Caco-2 (cell line): ENCODE measurements around the gene SLC41A1. TPM values are rescaled to one million over a fixed set of nuclear protein-coding genes. Genes with fewer than 3 reads are reported as not detected.
"Not testable (repeated sequence)": the region's sequence is repeated elsewhere in the genome, so short reads cannot be mapped to it uniquely, and the experiment has no call there.

Experiments used
- BruUV-seq: library from RNA; stranded (reverse); fragments of 400-500 nt; replicated peaks from 2 replicates; lab custom pipeline; 2021; lab: Mats Ljungman, UMichigan
- CTCF ChIA-PET: fragments of 300-600 bp; sonication (Branson Sonifier 250); formaldehyde crosslinking; loops from one replicate; lab custom pipeline; 2022; ENCODE audit warnings: antibody characterized with exemption; lab: Charles Lee
- POLR2A ChIA-PET: fragments of 300-600 bp; sonication (Branson Sonifier 250); formaldehyde crosslinking; loops from one replicate; lab custom pipeline; 2022; ENCODE audit warnings: antibody characterized with exemption; lab: Charles Lee
- DNase-seq, 2 experiments: peaks; one replicate each; pipeline versions ENCODE4 v3.0.0 to v3.0.0-alpha.2; 2020 to 2022
- H3K27me3 ChIP-seq: replicated peaks from 2 replicates; pipeline ENCODE4 v1.6.0; 2011; ENCODE audit warnings: low read length; ENCODE audit not compliant: control insufficient read depth, insufficient read depth
- H3K36me3 ChIP-seq: 2 replicates; pipeline ENCODE4 v1.5.1; 2011; ENCODE audit warnings: low read length; ENCODE audit not compliant: control insufficient read depth, insufficient read depth
- H3K4me1 ChIP-seq: fragments of 250-450 bp; sonication (Bioruptor Pico); 2 replicates; pipeline ENCODE4 v1.5.1; 2020; ENCODE audit warnings: mild to moderate bottlenecking
- H3K4me3 ChIP-seq: 2 replicates; pipeline ENCODE4 v1.5.1; 2011; ENCODE audit warnings: low read depth, mild to moderate bottlenecking, control low read depth, low read length
- H3K9me3 ChIP-seq: fragments of 250-450 bp; sonication (Bioruptor Pico); 2 replicates; pipeline ENCODE4 v1.5.1; 2020; ENCODE audit warnings: mild to moderate bottlenecking, moderate library complexity
- H3K27ac Mint-ChIP-seq: one replicate; pipeline ENCODE4 v1.8.0; 2022; ENCODE audit warnings: mixed read lengths; ENCODE audit not compliant: unreplicated experiment
- H3K27me3 Mint-ChIP-seq: one replicate; pipeline ENCODE4 v1.8.0; 2022; ENCODE audit warnings: mixed read lengths; ENCODE audit not compliant: insufficient read depth, unreplicated experiment
- H3K36me3 Mint-ChIP-seq: one replicate; pipeline ENCODE4 v1.8.0; 2022; ENCODE audit warnings: mild to moderate bottlenecking, mixed read lengths; ENCODE audit not compliant: insufficient read depth, unreplicated experiment
- H3K4me1 Mint-ChIP-seq: one replicate; pipeline ENCODE4 v1.8.0; 2022; ENCODE audit warnings: low read depth, mixed read lengths; ENCODE audit not compliant: unreplicated experiment
- H3K4me3 Mint-ChIP-seq: one replicate; pipeline ENCODE4 v1.8.0; 2022; ENCODE audit warnings: mild to moderate bottlenecking, moderate library complexity, mixed read lengths; ENCODE audit not compliant: unreplicated experiment
- H3K9me3 Mint-ChIP-seq: one replicate; pipeline ENCODE4 v1.8.0; 2022; ENCODE audit warnings: mixed read lengths; ENCODE audit not compliant: unreplicated experiment
- CTCF ChIP-seq, 2 experiments: fragments of 200-600 bp in 1 of 2; IDR thresholded peaks; 1 replicate in 1 of 2; 2 replicates in 1 of 2; pipeline versions ENCODE4 v1.5.1 to v1.8.0; 2011 to 2022; ENCODE audit warnings: antibody characterized with exemption in 1 of 2, control low read depth in 1 of 2, inconsistent platforms in 1 of 2, low read depth in 1 of 2, low read length in 1 of 2, mild to moderate bottlenecking in 1 of 2, moderate library complexity in 1 of 2; ENCODE audit not compliant: insufficient read depth in 1 of 2, severe bottlenecking in 1 of 2, unreplicated experiment in 1 of 2
- intact Hi-C: fragments of 100-400 bp; cut with micrococcal nuclease; formaldehyde crosslinking; loops from one replicate; pipeline ENCODE4 v1.10.0; 2022; ENCODE audit not compliant: unreplicated experiment
- total RNA-seq: library from RNA; stranded (reverse); gene quantifications from 2 replicates; pipeline ENCODE4 v1.2.3, GENCODE V29; 2022

The SLC41A1 gene
- total RNA-seq, 1 experiment from 2014 or later = 12.5 TPM

- H3K27me3 Mint-ChIP-seq = peaks cover 3% of the 10 kb centered on the region
- ChIA-PET CTCF (interaction anchor here (0.8 to 1.6 kb wide), 2 partner anchors 49 to 119 kb away, joined by 3 to 4 read pairs; no protein-coding TSS in a partner anchor), POLR2A (no interaction called here)
- TF ChIP-seq CTCF (IDR thresholded peaks at IDR 0.05; ENCODE audit: insufficient read depth in 1 of 2, low read depth in 1 of 2, low read length in 1 of 2, severe bottlenecking in 1 of 2, unreplicated experiment in 1 of 2) = no peak
- DNase-seq = no peak
- no peaks in the 10 kb centered on the region for H3K36me3 ChIP-seq
- no TSS peak for BruUV-seq
- no peaks in the 10 kb centered on the region for H3K27me3 ChIP-seq
- H3K9me3 Mint-ChIP-seq = peaks cover 19% of the 10 kb centered on the region
- no peaks in the 10 kb centered on the region for H3K36me3 Mint-ChIP-seq
- peak overlapping the region; percentile 5 for H3K4me3 Mint-ChIP-seq
- intact Hi-C loops = no loop called here
- H3K4me3 ChIP-seq = no peak overlapping the region
- 0 out of 2 replicates have a peak, but pooled peaks cover 7% of the 10 kb centered on the region for H3K4me1 ChIP-seq
- H3K9me3 ChIP-seq = peaks cover 14% of the 10 kb centered on the region
- H3K4me1 Mint-ChIP-seq = peaks cover 11% of the 10 kb centered on the region
- H3K27ac Mint-ChIP-seq = no peak overlapping the region
These were observed 45.4 kb upstream of the SLC41A1 start for GRCh38 chr1:205858141-205858961.

- DNase-seq, BruUV-seq, H3K4me3 ChIP-seq, H3K36me3 Mint-ChIP-seq, intact Hi-C loops, H3K27ac Mint-ChIP-seq, POLR2A ChIA-PET, CTCF ChIA-PET, H3K4me3 Mint-ChIP-seq, H3K36me3 ChIP-seq, H3K27me3 Mint-ChIP-seq, H3K4me1 ChIP-seq, H3K27me3 ChIP-seq: not testable (repeated sequence)
- Mint-ChIP-seq H3K4me1 (peaks cover 11% of the 10 kb centered on the region), H3K9me3 (peaks cover 19% of the 10 kb centered on the region)
- H3K9me3 ChIP-seq = peaks cover 17% of the 10 kb centered on the region
These were observed 44.5 kb upstream of the SLC41A1 start for GRCh38 chr1:205857501-205857900.

GRCh38 chr1:205856433-205856832 lies 43.4 kb upstream of the SLC41A1 start:
- intact Hi-C loops = no loop called here
- no peak overlapping the region for H3K4me3 Mint-ChIP-seq
- H3K4me1 Mint-ChIP-seq = peaks cover 16% of the 10 kb centered on the region
- Histone ChIP-seq H3K36me3 (no peaks in the 10 kb centered on the region), H3K27me3 (no peaks in the 10 kb centered on the region), H3K9me3 (peaks cover 17% of the 10 kb centered on the region), H3K4me1 (0 out of 2 replicates have a peak, but pooled peaks cover 7% of the 10 kb centered on the region), H3K4me3 (no peak overlapping the region)
- H3K27me3 Mint-ChIP-seq = peaks cover 3% of the 10 kb centered on the region
- no peak overlapping the region for H3K27ac Mint-ChIP-seq
- no peak for TF ChIP-seq CTCF (IDR thresholded peaks at IDR 0.05; ENCODE audit: insufficient read depth in 1 of 2, low read depth in 1 of 2, low read length in 1 of 2, severe bottlenecking in 1 of 2, unreplicated experiment in 1 of 2)
- BruUV-seq = no TSS peak
- POLR2A ChIA-PET = no interaction called here
- DNase-seq = no peak
- H3K36me3 Mint-ChIP-seq = no peaks in the 10 kb centered on the region
- H3K9me3 Mint-ChIP-seq = peaks cover 19% of the 10 kb centered on the region
- CTCF ChIA-PET = no interaction called here
